Fibroblast of skin of right biceps (primary cell): ENCODE data around the gene SLCO4A1.
A peak's percentile ranks its signal among the peaks of the same experiment; 100 is the strongest.
"Not testable (repeated sequence)": the region's sequence is repeated elsewhere in the genome, so short reads cannot be mapped to it uniquely, and the experiment has no call there.

Experiments used
- DNase-seq: peaks from one replicate; pipeline ENCODE4 v3.0.0-alpha.2; 2013

Gene SLCO4A1

DNA sequence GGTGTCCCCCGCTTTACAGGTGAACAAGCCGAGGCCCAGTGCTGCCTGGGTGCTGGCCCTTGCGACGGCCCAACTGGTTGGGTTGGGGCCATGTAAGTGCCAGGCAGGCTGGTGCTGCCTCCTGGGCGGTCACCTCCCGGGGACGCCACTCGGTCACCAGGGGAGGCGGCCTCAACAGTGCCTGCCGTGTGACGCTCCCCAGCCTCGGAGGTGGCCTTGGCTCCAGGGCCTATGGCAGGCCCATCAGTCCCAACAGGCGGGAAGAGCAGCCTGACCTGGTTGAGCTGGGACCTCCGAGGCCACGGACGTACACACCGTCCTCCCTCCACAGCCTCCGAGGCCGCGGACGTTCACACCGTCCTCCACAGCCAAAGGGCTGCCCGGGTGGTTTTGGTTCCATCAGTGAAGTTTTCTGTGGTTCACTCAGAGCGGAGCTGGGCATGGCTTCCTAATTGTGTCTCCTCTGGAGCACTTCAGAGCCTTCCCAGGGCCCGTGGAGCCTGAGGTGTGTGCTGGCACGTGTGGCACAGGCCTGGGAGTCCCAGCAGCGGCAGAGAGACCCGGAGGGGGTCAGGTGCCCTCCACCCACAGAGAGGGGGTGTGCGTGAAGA, 19.3 kb upstream of the SLCO4A1 start:
- no peak for DNase-seq

DNA sequence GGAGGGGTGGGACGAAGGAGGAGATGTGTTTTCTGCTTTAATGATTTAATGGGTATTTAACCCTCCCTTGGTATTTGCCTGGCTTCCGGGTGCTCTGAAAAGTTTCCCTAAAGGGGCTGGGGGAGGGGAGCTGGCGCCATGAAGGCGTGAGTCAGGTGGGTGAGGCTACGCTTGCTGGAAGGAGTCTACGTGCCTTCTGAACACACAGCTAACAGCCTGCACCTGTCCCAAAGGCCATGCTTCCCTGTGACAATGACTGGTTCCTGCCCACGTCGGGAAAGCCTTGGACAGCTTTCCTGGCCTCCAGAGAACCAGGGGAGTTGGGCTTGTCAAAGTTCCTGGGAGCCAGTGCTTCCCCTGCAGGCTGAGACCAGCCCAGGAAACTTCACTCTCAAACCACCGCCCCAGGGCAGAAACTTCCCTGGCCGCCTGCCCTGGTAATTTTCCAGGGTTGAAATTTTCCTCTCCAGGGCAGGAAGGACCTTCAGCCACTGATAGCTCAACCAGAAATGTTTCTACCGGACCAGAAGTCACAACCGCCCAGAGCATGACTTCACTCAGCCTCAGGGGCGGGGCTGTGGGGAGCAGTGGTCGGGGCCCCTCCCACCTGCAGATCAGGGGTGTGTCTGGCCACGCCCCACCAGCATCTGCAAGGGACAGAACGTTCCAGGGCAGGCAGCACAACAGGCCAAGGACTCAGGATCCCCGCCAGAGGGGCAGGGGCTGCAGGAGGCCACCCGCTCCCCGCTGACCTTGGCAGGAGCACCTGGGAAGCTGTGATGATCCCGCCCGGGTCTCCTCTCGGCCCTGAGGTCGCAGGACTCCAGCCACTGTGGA, 18.6 kb upstream of the SLCO4A1 start:
- peak; percentile 60 for DNase-seq

DNA sequence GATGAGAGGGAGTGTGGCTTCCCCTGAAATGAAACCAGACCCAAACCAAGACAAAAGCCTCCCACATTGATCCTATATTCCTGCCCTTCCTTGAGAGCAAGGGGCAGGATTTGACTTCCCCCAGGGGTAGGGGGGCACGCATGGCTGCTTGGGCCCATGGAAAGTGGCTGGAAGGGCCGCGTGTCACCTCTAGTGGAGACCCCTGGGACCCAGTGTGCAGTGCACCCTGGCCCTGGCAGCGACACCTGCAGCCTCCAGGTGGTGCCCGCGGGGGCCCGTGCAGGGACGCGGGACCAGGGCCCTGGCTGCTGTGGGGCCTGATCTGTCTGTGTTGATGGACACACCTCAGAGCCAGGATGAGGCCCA, 18.0 kb upstream of the SLCO4A1 start:
- no peak for DNase-seq

DNA sequence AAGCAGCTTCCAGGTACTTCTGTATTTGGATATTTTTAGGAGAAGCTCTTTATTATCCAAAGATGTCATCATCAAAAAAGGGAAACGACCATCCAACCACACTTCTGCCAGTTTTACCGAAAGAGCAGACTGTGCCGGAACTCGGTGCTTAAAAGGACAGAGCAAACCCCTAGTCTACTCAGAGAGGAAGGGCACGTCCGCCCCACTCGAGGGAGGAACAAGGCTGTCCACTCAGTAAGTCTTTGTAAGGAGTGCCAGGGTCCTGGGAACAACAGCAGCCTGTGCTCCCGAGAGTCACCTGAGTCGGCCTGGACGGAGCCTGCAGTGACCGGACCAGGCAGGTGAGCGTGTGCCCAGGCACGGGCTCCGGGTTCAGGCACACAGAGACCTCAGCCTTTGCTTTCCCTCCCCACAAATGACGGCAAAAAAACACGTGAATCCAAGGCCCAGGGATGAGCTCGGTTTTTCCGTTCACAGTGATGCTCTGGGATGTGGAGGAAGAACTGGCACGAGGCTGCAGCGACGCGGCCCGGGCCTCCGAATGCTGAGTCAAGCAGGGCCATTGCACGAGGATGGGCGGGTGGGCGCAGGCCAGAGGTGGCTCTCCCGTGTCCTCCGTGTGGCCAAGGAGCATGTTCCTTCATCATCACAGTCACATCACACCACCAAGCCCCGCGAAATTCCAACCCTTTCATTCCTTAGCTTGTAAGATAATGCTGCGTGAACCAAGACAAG, 17.4 kb upstream of the SLCO4A1 start:
- no peak for DNase-seq

DNA sequence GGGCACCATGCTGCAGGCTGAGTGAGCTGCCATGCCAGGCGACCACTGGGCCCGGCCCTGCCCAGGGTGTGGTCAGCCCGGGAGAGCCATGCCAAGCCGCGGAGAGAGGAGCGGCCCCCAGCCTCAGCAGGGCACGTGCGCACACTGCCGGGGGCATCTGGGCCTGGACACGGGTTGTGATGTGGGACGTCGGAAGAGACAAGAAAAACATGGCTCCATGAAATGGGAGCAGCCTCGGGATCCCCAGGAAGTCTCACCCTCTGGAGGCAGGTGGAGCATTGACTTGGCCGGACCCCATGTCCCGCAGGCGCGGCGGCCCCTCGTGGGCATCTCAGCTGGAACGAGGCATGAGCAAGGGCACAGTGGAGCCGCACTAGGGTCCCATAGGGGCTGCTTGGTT, 16.8 kb upstream of the SLCO4A1 start:
- DNase-seq: no peak

DNA sequence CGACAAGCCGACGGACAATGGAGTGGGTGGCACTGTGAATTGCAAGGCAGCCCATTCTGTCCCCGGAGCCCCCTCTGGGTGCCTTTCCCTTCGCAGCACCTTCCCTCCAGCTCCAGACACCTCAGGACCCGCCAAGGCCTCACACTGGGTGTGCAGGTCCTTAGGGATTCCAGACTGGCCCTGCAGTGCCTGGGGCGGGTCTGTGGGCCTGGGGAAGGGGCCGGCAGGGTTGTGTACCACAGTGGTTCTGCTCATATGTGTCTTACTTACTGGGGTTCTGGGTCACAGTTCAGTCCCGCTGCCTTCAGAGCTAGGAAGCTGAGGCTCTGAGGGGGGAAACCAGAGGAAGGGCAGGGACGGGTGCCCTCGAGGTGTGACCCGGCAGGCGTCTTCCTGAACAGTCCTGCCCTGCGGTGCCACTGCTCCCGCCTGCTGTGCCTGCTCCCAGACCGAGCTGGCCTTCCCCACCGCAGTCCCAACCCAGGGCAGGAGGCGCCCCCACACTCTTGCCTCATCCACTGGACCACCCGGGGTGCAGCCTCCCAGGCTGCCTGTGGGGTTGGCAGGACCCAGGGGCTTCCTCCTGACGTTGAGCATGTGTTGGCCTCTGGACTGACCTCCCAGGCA, 16.3 kb upstream of the SLCO4A1 start:
- no peak for DNase-seq

DNA sequence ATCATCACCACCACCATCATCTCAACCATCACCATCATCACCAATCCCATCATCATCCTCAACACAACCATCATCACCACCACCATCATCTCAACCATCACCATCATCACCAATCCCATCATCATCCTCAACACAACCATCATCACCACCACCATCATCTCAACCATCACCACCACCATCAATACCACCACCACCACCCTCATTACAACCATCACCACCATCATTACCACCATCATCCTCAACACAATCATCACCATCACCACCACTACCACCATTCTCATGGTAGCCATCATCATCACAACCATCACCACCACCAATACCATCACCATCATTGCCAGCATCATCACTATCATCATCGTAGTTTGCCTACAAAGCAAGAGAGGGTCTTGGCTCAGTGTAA, 14.9 kb upstream of the SLCO4A1 start:
- not testable (repeated sequence) for DNase-seq

DNA sequence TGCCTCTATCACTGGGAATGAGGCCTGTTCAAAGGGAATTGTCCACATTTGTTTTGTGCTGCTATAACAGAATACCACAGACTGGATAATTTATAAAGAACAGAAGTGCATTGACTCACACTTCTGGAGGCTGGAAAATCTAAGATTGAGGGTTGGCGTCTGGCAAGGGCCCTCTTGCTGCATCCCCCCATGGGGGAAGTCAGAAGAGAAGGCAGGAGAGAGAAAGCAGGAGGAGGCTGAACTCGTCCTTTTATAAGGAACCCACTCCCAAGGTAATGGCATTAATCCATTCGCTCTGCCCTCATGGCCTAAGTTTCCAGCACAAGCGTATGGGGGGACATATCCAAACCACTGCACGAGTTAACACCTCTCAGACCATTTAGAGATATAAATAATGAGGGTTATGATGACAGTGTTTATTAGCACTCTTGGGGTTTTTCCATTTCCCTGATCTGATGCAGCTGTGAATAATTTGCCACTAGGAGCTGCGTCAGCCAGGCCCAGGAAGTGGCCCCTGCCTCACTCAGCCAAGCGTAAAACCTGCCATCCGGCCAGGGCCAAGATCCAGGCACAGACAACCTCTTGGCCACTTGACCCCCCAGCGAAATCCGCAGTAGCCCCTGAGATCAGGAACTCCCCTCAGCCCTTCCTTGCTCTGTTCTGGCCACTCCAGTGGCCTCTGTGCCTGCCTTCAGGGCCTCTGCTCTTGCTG, 14.2 kb upstream of the SLCO4A1 start:
- peak; percentile 36 for DNase-seq

DNA sequence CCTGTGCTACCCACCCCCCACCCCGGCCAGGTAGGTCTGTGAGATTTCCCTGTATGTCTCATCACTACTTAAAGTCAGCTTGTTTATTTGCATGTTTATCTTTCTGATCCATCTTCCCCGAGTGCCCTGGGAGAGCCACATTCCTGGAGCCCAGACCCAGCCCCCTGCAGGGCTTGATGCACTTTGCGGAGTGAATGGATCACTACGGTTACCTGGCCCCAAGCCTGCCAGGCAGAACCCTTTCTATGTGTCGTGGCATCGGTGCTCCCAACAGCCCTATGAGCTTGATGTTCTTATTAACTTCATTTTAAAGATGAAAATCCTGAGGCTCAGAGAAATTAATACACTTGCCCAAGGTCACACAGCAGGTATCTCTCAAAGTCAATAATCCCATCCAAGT, 13.6 kb upstream of the SLCO4A1 start:
- DNase-seq: no peak

DNA sequence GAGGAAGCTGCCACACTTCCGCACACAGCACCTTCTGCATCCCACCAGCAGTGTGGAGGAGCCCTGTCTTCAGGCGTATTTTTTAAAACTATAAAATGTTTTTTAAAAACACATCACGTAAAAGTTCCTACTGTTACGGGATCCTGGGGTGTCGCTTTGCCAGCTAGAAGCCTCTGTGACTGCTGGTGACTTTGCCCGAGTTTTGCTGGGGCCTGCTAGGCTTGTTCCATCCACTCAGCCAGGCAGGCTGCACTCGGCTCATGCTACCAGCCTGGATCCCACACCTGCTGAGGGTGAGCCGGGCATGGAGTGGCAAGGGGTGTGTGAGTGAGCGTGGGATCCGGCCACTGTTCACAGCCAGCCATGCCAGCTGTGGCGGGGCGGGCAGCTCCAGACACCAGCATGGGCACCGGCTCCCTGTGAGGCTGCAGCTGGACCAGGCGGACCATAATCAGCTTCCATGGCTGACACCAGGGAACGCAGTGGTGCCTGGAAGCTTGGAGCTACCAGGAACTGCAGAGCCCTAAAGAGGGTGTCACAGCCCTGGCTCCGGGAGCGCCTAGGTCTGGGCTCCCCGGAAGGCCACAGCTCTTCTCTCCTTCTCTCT, 12.3 kb upstream of the SLCO4A1 start:
- no peak for DNase-seq

DNA sequence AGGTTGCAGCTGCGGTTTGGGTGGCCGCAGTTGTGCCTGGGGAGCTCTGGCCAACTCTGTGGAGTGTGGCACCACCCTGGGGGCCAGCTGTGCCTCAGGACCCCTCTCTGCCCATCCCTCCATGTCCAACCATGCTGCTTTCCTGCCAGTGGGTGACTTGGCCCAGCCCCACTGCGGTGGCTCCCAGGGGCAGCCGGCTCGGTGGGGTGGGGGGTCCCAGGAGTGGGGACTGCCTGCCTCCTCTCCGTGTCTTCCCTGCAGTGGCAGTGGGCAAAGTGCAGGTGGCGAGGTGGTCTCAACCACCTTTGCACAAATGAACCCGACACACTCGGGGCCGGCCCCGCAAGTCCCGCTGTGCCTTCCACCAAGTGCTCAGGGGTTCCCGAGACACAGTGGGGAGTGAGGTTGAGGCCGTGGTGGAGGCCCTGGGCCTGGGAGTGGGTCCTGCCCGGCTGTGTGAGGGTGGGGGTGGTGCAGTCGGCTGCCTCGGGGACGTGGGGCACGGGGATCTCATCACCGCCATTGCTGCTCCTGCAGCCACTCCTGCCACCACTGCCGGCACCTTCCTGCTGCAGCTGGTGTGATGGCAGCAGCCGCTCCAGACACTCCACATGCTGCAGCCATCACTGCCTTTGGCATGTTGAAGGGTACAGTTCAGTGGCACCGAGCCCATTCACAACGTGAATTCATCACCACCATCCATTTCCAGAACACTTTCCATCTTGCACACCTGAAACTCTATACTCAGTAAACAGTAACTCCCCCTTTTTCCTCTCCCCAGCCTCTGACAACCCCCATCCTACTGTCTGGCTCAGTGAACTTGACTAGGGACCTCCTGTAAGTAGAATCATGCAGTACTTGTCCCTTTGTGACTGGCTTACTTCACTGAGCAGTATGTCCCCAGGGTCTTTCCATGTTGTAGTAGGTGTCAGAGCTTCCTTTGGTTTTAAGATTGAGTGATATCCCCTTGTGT, 10.7 kb upstream of the SLCO4A1 start:
- no peak for DNase-seq

DNA sequence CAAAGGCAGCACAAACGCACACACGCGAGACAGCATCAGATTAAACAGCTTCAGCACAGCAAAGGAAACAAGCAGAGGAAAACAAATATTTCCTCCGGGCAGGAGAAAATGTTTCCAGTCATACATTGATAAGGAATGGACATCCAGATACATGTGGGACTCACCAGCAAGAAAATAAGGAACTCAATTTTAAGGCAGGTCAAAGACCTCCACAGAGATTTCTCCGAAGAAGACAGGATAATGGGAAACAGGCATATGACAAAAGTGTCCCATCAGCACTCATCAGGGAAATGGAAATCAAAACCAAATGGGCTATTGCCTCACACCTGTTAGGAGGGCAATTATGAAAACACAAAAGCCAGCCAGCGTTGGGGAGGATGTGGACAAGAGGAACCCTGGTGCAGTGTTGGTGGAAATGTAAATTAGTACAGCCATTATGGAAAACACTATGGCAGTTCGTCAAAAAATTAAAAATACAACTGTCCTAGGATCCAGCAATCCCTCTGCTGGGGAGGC, 9.7 kb upstream of the SLCO4A1 start:
- DNase-seq: no peak

DNA sequence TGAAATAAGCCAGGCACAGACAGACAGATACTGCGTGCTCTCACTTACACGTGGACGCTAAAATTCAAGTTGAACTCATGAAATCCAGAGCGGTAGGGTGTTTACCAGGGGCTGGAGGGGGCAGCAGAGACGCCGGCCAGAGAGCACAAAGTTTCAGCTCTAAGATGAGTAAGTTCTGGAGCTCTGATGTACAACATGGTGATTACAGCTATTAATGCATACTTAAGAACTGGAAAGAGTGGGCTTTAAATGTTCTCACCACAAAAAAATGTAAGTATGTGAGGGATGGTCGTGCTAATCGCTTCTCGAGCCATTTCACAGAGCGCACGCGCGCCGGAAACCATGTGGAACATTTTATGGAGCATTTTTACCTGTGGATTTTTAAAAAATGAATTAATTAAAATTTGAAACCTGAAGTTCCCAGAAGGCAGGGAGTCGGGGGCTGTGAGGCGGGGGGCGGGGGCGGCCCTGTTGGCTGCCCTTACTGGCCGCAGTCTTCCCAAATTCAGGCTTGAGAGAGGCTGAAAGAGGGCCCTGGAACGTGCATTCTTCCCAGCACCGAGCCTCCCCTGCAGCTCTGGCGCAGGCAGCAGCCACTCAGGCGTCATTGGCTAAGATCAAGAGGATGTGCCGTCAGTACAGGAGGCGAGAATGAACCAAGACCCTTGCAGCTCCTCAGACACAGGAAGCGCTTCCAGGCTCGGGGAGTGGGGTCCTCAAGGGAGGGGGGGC, 8.5 kb upstream of the SLCO4A1 start:
- DNase-seq: peak; percentile 21

DNA sequence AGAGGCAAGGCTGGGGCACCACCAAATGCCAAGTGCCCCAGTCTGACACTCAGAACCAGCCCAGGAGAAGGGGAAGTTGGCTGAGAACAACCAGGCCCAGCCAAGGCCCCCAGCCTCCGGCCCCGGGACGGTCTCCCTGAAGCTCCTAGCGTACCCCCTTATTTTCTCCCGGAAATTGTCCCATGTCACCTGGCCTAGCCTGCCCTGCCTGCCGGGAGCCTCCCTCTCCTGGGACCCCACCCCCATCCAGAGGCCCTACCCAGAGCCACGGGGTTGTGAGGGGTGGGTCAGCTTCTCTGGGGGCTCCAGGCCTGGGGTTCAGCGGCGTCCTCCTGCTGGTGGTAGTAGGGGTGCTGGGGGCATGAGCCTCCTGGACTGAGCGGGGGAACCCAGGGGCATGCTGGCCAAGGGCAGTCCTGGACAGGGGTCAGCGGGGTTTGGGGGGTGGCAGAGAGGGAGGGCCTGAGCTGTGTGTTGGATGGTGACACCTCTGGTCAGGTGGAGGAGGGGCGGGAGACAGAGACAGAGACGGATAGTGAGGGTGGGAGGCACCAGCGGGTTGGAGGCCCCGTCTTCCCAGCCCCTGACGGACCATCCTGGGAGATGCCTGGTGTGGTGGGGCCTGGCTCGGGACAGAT, 7.9 kb upstream of the SLCO4A1 start:
- no peak for DNase-seq

DNA sequence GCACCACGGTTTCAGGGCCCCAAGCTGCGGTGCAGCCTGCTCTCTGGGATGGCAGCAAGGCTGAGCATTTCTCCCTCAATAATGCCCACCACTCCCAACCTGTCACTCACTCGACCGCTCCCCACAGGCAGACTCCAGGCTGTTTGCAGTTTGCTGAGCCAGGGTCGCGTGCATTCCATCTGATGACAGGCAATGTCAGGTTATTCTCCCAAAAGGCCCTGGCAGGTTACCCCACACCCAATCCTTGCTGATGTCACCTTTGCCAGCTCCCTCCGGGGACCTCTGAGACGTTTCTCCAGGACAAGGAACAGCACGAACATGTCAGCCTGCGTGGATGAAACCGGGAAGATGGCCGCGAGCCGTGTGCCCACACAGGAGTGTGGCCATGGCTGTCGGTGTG, 7.1 kb upstream of the SLCO4A1 start:
- DNase-seq: no peak

DNA sequence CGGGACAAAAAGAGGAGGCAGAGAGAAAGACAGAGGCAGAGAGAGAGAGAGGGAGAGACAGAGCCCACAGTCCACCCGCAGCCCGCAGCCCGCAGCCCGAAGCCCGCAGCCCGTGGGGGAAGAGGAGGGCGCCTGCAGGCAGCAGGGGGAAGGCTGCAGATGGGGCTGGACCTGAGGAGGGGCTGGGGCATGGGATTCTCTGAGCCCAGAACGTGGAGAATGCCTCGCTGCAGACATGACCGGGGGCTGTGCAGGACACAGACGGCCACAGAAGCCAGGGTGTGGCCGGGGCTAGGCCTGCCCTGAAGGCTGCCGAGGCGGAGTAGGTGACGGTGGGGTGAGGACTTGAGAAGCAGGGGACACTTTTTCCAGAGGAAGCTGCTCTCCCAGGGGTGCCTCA, 6.5 kb upstream of the SLCO4A1 start:
- no peak for DNase-seq

DNA sequence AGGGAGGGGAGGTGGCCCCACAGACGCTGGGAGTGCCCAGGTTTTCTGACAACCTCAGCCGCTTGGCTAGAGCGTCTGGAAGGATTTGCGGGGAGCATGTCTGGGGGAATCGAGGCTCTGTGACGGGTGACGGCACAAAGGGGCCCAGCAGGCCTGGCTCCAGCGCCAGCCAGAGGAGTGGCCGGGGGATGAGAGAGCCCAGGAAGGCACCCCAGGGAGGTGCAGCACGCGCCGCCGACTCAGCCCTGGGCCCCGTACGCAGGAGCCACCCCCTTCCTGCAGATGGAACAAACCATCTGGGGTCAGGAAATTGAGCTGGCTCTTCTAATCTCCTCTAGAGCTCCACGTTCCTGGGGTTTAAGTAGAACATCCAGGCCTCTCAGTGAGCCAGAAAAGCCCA, 5.9 kb upstream of the SLCO4A1 start:
- no peak for DNase-seq

DNA sequence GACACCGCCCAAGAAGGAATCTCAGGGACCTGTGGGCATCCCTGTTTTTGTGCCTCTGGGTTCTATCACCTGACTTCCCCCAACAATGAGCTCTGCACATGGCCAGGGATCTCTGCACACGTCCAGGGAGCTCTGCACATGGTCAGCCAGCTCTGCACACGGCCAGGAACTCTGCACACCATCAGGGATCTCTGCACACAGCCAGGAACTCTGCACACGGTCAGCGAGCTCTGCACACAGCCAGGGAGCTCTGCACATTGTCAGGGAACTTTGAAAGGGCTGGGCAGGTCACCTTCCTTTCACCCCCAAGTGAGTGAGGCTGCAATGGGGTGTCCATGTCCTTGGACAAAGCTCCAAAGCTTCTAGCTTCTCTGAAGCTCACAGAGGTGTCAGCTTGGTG, 5.2 kb upstream of the SLCO4A1 start:
- DNase-seq: no peak

DNA sequence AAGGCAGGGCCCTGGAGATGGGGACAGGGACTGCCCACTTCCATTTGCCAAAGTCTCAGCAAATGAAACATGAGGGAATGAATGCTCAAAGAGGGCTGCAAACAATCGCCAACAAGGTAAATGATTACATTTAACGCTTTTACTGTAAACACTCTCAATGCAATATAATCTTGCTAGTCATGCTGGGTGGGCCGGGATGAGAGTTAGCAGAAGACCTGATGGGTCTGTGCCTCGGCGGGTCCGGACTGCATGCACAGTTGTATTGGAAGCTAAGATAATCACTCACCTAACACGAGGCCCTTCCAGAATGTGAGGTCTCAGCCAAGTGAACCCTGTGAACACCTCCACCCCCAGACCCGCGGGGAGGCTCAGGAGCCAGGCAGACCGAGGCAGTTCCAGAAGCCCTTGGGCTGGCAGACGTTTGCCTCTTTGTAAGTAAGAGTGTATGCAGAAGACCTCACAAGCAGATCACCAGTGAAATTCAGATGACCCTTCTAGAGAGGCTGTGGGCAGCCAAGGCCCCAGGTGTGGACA, 4.7 kb upstream of the SLCO4A1 start:
- DNase-seq: no peak
